Measurements from ENCODE around the gene TACO1. TPM values are rescaled to one million over a fixed set of nuclear protein-coding genes. Genes with fewer than 3 reads are reported as not detected.

The TACO1 gene
- total and polyA plus RNA-seq, 2 of the 4 experiments (the other 2 are of a cell fraction) = 6.5 to 28.8 TPM

GRCh38 chr17:63568563-63568962 lies 32.1 kb upstream of the TACO1 start:
- no peak overlapping the region for H3K18ac ChIP-seq (ENCODE audit: low read depth, low read length)
- H3K36me3 ChIP-seq (ENCODE audit: control insufficient read depth, insufficient read depth, low read length) = peaks cover 3% of the 10 kb centered on the region; the same call in 1 of the 2 replicates
- dilution Hi-C loops (cut with HindIII; ENCODE audit: low sequenced_read_pairs, unreplicated experiment) (no loop called here), intact Hi-C loops (cut with micrococcal nuclease) (no loop called here), in situ Hi-C loops (cut with MboI; ENCODE audit: low sequenced_read_pairs) (no loop called here)
- DNase-seq = no peak
- POLR2A ChIA-PET (ENCODE audit: unreplicated experiment) = interaction anchor here (0.5 kb wide), 1 partner anchor 18 kb away, joined by 4 read pairs; the partner anchor contains the start of gene DCAF7
- no peak overlapping the region for H2BK15ac ChIP-seq (ENCODE audit: low read depth, low read length)
- H3K27me3 ChIP-seq (ENCODE audit: control insufficient read depth, insufficient read depth, low read length) = no peaks in the 10 kb centered on the region
- H4K20me1 ChIP-seq (ENCODE audit: insufficient read depth, low read length) = peaks cover 81% of the 10 kb centered on the region
- no peak overlapping the region for H3K14ac ChIP-seq (replicated peaks; ENCODE audit: low read depth, low read length)
- no peak overlapping the region for H2AFZ ChIP-seq (replicated peaks; ENCODE audit: low read length, poor library complexity)
- no peak overlapping the region for H4K5ac ChIP-seq (ENCODE audit: low read depth, low read length)
- no peak overlapping the region for H3K9ac ChIP-seq (ENCODE audit: low read depth, low read length)
- no TSS peak for BruUV-seq (replicated peaks)
- CTCF ChIA-PET = no interaction called here
- peaks cover 4% of the 10 kb centered on the region for H3K4me1 ChIP-seq (ENCODE audit: control insufficient read depth, insufficient read depth, low read length)
- H3K4me3 ChIP-seq (ENCODE audit: insufficient read depth, low read depth, low read length) = no peak overlapping the region
- H3K9me3 ChIP-seq (ENCODE audit: control insufficient read depth, insufficient read depth, low read length) = no peaks in the 10 kb centered on the region
- H3K79me1 ChIP-seq (ENCODE audit: low read depth in 1 of 2, low read length in 2 of 2) = peaks cover 32 to 76% of the 10 kb centered on the region in 2 experiments
- peaks cover 14% of the 10 kb centered on the region for H3K9me1 ChIP-seq (ENCODE audit: insufficient read depth, low read length)
- TF ChIP-seq MXI1 (IDR thresholded peaks at IDR 0.05; ENCODE audit: borderline replicate concordance, low read depth, low read length) = no peak
- no peak for TF ChIP-seq RCOR1 (IDR thresholded peaks at IDR 0.05; ENCODE audit: insufficient replicate concordance, low read length)
- no peak for TF ChIP-seq POLR2A (IDR thresholded peaks at IDR 0.05; ENCODE audit: low read depth, low read length)
- TF ChIP-seq, protein P1, sequence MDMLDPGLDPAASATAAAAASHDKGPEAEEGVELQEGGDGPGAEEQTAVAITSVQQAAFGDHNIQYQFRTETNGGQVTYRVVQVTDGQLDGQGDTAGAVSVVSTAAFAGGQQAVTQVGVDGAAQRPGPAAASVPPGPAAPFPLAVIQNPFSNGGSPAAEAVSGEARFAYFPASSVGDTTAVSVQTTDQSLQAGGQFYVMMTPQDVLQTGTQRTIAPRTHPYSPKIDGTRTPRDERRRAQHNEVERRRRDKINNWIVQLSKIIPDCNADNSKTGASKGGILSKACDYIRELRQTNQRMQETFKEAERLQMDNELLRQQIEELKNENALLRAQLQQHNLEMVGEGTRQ (IDR thresholded peaks at IDR 0.05; ENCODE audit: low read depth, low read length) = no peak
- TF ChIP-seq BHLHE40 (IDR thresholded peaks at IDR 0.05; ENCODE audit: low read depth, low read length) = no peak
- TF ChIP-seq ELK1 (IDR thresholded peaks at IDR 0.05; ENCODE audit: borderline replicate concordance, low read depth, low read length) = no peak
- no peak for TF ChIP-seq RAD21 (IDR thresholded peaks at IDR 0.05; ENCODE audit: low read length)
- no peak for TF ChIP-seq RFX5 (IDR thresholded peaks at IDR 0.05; ENCODE audit: low read depth, low read length)
- no peak for TF ChIP-seq MAZ (IDR thresholded peaks at IDR 0.05; ENCODE audit: borderline replicate concordance, low read depth, low read length)
- TF ChIP-seq FOS (IDR thresholded peaks at IDR 0.05; ENCODE audit: low read depth, low read length) = no peak
- TF ChIP-seq NFE2L2 (IDR thresholded peaks at IDR 0.05; ENCODE audit: low read depth, low read length) = no peak
- TF ChIP-seq CTCF (conservative IDR thresholded peaks at IDR 0.05; ENCODE audit: low read depth, low read length) = no peak
- no peak for TF ChIP-seq CEBPB (IDR thresholded peaks at IDR 0.05; ENCODE audit: low read depth, low read length)
- no peak for TF ChIP-seq CHD1 (IDR thresholded peaks at IDR 0.05; ENCODE audit: low read depth, low read length)
- H2BK5ac ChIP-seq (ENCODE audit: low read depth, low read length, poor library complexity, severe bottlenecking) = no peak overlapping the region
- H2AK9ac ChIP-seq (replicated peaks; ENCODE audit: low read depth, low read length, poor library complexity) = no peak overlapping the region
- no peak overlapping the region for H2BK120ac ChIP-seq (ENCODE audit: low read depth, low read length)
- no peak overlapping the region for H2AK5ac ChIP-seq (ENCODE audit: low read depth, low read length)
- no peak overlapping the region for H3K4ac ChIP-seq (ENCODE audit: low read depth, low read length)
- H3K4me2 ChIP-seq (ENCODE audit: low read depth, low read length) = no peak overlapping the region
- no peak overlapping the region for H3K27ac ChIP-seq (ENCODE audit: insufficient read depth, low read length)
- no peak overlapping the region for H2BK20ac ChIP-seq (ENCODE audit: low read depth, low read length)
- whole genome bisulfite sequencing, 2 experiments (ENCODE audit: extremely low coverage in 2 of 2, insufficient read length in 1 of 2) = 91% methylated on average over 3 of the region's 8 CpGs; no CpG with 5 or more reads in 1 of the 2 experiments
- ATAC-seq (ENCODE audit: low read depth) = no peak
- H4K91ac ChIP-seq (ENCODE audit: insufficient read depth, low read depth, low read length) = no peak overlapping the region
- H3K23ac ChIP-seq (ENCODE audit: low read depth, low read length) = no peak overlapping the region
- H3K56ac ChIP-seq (ENCODE audit: extremely low read depth, insufficient read depth, low read length) = no peak overlapping the region
- H4K8ac ChIP-seq (ENCODE audit: low read depth in 2 of 2, low read length in 2 of 2) = no peak overlapping the region
